ENCODE measurements around the gene MYO1H. TPM values are rescaled to one million over a fixed set of nuclear protein-coding genes. Genes with fewer than 3 reads are reported as not detected.

MYO1H gene
- total and polyA plus RNA-seq, 8 donors = 0.20 to 0.93 (median 0.32) TPM

- no peak overlapping the region for H3K4me3 ChIP-seq
- no peak overlapping the region for H3K27ac ChIP-seq
- DNase-seq (no peak), ATAC-seq (no peak)
- intact Hi-C loops (cut with DNase I) = no loop called here
- no peaks in the 10 kb centered on the region for H3K4me1 ChIP-seq
- H3K9me3 ChIP-seq = no peaks in the 10 kb centered on the region
- peaks cover 0 to 100% of the 10 kb centered on the region in 2 donors for H3K36me3 ChIP-seq
- TF ChIP-seq CTCF (IDR thresholded peaks at IDR 0.05) = no peak
- no peaks in the 10 kb centered on the region for H3K27me3 ChIP-seq
These were observed 144.0 kb downstream of the MYO1H start for GRCh38 chr12:109491671-109492070.

- Histone ChIP-seq H3K36me3 (peaks cover 0 to 96% of the 10 kb centered on the region in 2 donors), H3K27ac (no peak overlapping the region)
- intact Hi-C loops (cut with DNase I) = no loop called here
These were observed 144.7 kb downstream of the MYO1H start for GRCh38 chr12:109492371-109492770.

DNA sequence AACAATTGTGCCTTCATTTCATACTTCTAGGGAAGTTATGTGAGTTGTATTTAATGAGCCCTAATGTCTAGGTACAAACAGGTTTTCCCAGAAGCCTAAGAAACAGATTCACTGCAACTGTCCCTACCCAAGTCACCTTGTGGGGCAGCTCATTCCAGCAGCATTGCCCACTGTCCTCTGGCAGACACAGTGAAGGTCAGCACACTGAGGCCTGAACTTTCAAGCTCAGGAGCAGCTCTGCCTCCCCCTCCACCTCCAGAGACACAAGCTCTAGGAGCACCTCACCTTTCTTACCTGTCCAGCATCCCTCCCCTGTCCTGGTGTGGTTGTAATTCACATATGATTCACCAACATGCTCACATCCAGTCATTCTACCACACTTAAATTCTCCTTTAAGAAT lies 145.4 kb downstream of the MYO1H start:
- Histone ChIP-seq H3K4me1 (no peaks in the 10 kb centered on the region), H3K4me3 (no peak overlapping the region), H3K36me3 (peaks cover 0 to 96% of the 10 kb centered on the region in 2 donors), H3K27me3 (no peaks in the 10 kb centered on the region), H3K27ac (no peak overlapping the region), H3K9me3 (no peaks in the 10 kb centered on the region)
- DNase-seq = no peak
- ATAC-seq = no peak
- intact Hi-C loops (cut with DNase I) = no loop called here
- TF ChIP-seq CTCF (IDR thresholded peaks at IDR 0.05) = no peak

More at GRCh38 chr12:109492371-109492770, 144.7 kb downstream of the MYO1H start:
- Histone ChIP-seq H3K27me3 (no peaks in the 10 kb centered on the region), H3K9me3 (no peaks in the 10 kb centered on the region), H3K4me1 (no peaks in the 10 kb centered on the region), H3K4me3 (no peak overlapping the region)
- no peak for TF ChIP-seq CTCF (IDR thresholded peaks at IDR 0.05)
- ATAC-seq (no peak), DNase-seq (no peak)

DNA sequence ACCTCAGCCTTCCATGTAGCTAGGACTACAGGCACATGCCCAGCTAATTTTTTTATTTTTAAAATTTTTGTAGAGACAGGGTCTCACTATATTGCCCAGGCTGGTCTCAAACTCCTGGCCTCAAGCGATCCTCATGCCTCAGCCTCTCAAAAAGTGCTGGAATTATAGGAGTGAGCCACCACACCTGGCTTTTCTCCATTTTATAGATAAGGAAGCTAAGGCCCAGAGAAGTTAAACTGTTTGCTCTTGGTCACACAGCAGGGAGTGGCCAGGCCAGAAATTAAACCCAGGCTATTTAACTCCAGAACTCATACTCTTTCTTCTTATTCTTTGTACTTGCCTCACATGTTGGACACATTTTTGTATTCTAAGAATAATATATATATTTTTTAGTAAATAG lies 146.2 kb downstream of the MYO1H start:
- H3K9me3 ChIP-seq = no peaks in the 10 kb centered on the region
- H3K4me3 ChIP-seq = no peak overlapping the region
- DNase-seq (no peak), ATAC-seq (no peak)
- peaks cover 0 to 96% of the 10 kb centered on the region in 2 donors for H3K36me3 ChIP-seq
- H3K27me3 ChIP-seq = no peaks in the 10 kb centered on the region
- H3K27ac ChIP-seq = no peak overlapping the region
- intact Hi-C loops (cut with DNase I) = no loop called here
- no peaks in the 10 kb centered on the region for H3K4me1 ChIP-seq
- TF ChIP-seq CTCF (IDR thresholded peaks at IDR 0.05) = no peak

DNA sequence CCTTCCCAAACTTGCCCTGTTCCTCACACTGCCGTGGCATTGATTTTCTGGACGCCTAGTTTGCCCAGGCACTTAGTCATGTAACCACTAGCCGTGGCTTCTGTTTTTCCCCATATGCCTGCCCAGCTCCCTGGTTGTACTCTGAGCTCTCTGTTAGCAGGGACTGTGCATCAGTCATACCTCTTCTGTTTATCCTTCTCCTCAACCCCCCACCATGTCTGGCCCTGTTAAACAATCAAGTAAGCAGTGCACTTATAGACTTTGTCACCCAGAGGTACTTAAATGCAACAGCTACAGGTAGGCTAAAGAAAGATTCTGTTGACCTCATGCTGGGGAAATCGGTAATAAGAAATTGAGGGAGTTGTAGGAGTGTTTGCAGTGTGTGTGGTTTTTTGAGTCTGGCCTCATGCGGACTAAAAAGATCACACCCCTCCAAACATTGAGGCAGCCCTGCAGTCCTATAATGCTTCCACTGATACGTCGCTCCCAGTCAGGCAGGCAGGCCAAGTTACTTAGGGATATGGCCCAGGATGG lies 146.7 kb downstream of the MYO1H start:
- Histone ChIP-seq H3K9me3 (no peaks in the 10 kb centered on the region), H3K27ac (no peak overlapping the region), H3K36me3 (peaks cover 1 to 96% of the 10 kb centered on the region in 2 donors), H3K4me1 (no peaks in the 10 kb centered on the region), H3K27me3 (no peaks in the 10 kb centered on the region), H3K4me3 (no peak overlapping the region)
- intact Hi-C loops (cut with DNase I) = no loop called here
- ATAC-seq (no peak), DNase-seq (no peak)
- TF ChIP-seq CTCF (IDR thresholded peaks at IDR 0.05) = no peak

All from left lung (tissue), 10 donors.